ENCODE measurements around the gene LCE6A.

The LCE6A gene

GRCh38 chr1:152824964-152825363 is 17.7 kb upstream of the LCE6A start:
- H3K9me3 ChIP-seq (ENCODE audit: control insufficient read depth, insufficient read depth, low read length), result no peaks in the 10 kb centered on the region
- H3K79me2 ChIP-seq (ENCODE audit: control insufficient read depth, low read length), result no peaks in the 10 kb centered on the region
- no peaks in the 10 kb centered on the region for H4K20me1 ChIP-seq (ENCODE audit: control insufficient read depth, insufficient read depth, low read depth, low read length)
- no peak overlapping the region for H3K27ac ChIP-seq (ENCODE audit: low read depth, low read length)
- H3F3A ChIP-seq (ENCODE audit: control insufficient read depth, insufficient read depth), result no peaks in the 10 kb centered on the region
- no peaks in the 10 kb centered on the region for H3K4me1 ChIP-seq (ENCODE audit: control insufficient read depth, low read length)
- TF ChIP-seq EZH2phosphoT487 (IDR thresholded peaks at IDR 0.05; ENCODE audit: borderline replicate concordance, low read length) (no peak), CTCF (IDR thresholded peaks at IDR 0.05; ENCODE audit: low read depth, low read length, poor library complexity, severe bottlenecking) (no peak)
- H3K4me2 ChIP-seq (ENCODE audit: low read length), result no peak overlapping the region
- no peaks in the 10 kb centered on the region for H3K36me3 ChIP-seq (ENCODE audit: control insufficient read depth, low read length)
- no peak overlapping the region for H3K4me3 ChIP-seq (ENCODE audit: low read length)
- no peaks in the 10 kb centered on the region for H3K9me2 ChIP-seq (replicated peaks; ENCODE audit: control insufficient read depth, low read length)
- peaks cover 3% of the 10 kb centered on the region; the same call in 1 of the 2 replicates for H3K27me3 ChIP-seq (ENCODE audit: control insufficient read depth, low read length)

- no peak within 1 kb of the TSS for H3K4me2 ChIP-seq (ENCODE audit: low read length)
- H3K9me2 ChIP-seq (replicated peaks; ENCODE audit: control insufficient read depth, low read length), result no peaks in the 10 kb centered on the region
- H3K4me1 ChIP-seq (ENCODE audit: control insufficient read depth, low read length), result no peaks in the 10 kb centered on the region
- peaks cover 3% of the 10 kb centered on the region; the same call in 1 of the 2 replicates for H3K27me3 ChIP-seq (ENCODE audit: control insufficient read depth, low read length)
- no peaks in the 10 kb centered on the region for H3K9me3 ChIP-seq (ENCODE audit: control insufficient read depth, insufficient read depth, low read length)
- no peaks in the 10 kb centered on the region for H3K79me2 ChIP-seq (ENCODE audit: control insufficient read depth, low read length)
- TF ChIP-seq CTCF (IDR thresholded peaks at IDR 0.05; ENCODE audit: low read depth, low read length, poor library complexity, severe bottlenecking) (no peak), EZH2phosphoT487 (IDR thresholded peaks at IDR 0.05; ENCODE audit: borderline replicate concordance, low read length) (no peak)
- no peak within 1 kb of the TSS for H3K4me3 ChIP-seq (ENCODE audit: low read length)
- H4K20me1 ChIP-seq (ENCODE audit: control insufficient read depth, insufficient read depth, low read depth, low read length), result no peaks in the 10 kb centered on the region
- H3F3A ChIP-seq (ENCODE audit: control insufficient read depth, insufficient read depth), result no peaks in the 10 kb centered on the region
- no peak within 1 kb of the TSS for H3K27ac ChIP-seq (ENCODE audit: low read depth, low read length)
- H3K36me3 ChIP-seq (ENCODE audit: control insufficient read depth, low read length), result no peaks in the 10 kb centered on the region
Observed at GRCh38 chr1:152827173-152827572, 15.5 kb upstream of the LCE6A start, which contains the start of gene LCE1A. TSS of gene LCE1A (plus strand) at chr1:152827473. CDS start at chr1:152827473, 0 bp downstream.

DNA sequence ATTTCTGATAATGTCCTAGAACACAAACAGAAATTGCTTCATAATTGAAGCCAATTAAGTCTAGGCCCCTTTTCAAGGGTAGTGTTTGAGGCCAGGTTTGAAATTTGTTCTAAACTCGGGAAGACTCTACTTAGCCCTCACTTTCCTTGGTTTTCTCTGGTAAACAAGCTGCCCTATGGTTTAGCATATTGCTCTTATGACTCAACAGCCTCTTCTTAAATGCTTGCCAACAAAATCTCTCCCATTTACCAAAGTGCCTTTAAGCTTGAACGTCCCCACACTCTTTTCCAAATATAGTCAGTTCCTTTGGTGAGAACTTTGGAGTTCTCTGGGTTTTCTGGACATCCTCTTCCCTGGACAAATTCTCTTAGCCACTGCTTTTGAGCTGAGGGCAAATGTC is 5.8 kb upstream of the LCE6A start:
- H3K9me3 ChIP-seq (ENCODE audit: control insufficient read depth, insufficient read depth, low read length), result no peaks in the 10 kb centered on the region
- no peaks in the 10 kb centered on the region for H3K4me1 ChIP-seq (ENCODE audit: control insufficient read depth, low read length)
- H3K79me2 ChIP-seq (ENCODE audit: control insufficient read depth, low read length), result no peaks in the 10 kb centered on the region
- TF ChIP-seq CTCF (IDR thresholded peaks at IDR 0.05; ENCODE audit: low read depth, low read length, poor library complexity, severe bottlenecking), result no peak
- no peak for TF ChIP-seq EZH2phosphoT487 (IDR thresholded peaks at IDR 0.05; ENCODE audit: borderline replicate concordance, low read length)
- peaks cover 4% of the 10 kb centered on the region; the same call in 1 of the 2 replicates for H3K27me3 ChIP-seq (ENCODE audit: control insufficient read depth, low read length)
- no peak overlapping the region for H3K4me3 ChIP-seq (ENCODE audit: low read length)
- no peak overlapping the region for H3K4me2 ChIP-seq (ENCODE audit: low read length)
- H3K9me2 ChIP-seq (replicated peaks; ENCODE audit: control insufficient read depth, low read length), result no peaks in the 10 kb centered on the region
- no peaks in the 10 kb centered on the region for H4K20me1 ChIP-seq (ENCODE audit: control insufficient read depth, insufficient read depth, low read depth, low read length)
- H3F3A ChIP-seq (ENCODE audit: control insufficient read depth, insufficient read depth), result no peaks in the 10 kb centered on the region
- no peaks in the 10 kb centered on the region for H3K36me3 ChIP-seq (ENCODE audit: control insufficient read depth, low read length)
- no peak overlapping the region for H3K27ac ChIP-seq (ENCODE audit: low read depth, low read length)
